Right cardiac atrium (tissue), 5 donors: ENCODE results near the gene F12. TPM values are rescaled to one million over a fixed set of nuclear protein-coding genes. Genes with fewer than 3 reads are reported as not detected.

ENCODE experiments used
- ATAC-seq, 2 donors: fragments of 200-7000 bp; cut with Tn5 transposase; one replicate each; pipeline versions ENCODE4 v1.8.0 to v1.9.1; 2020; ENCODE audit warnings: moderate library complexity in 2 of 2, mild to moderate bottlenecking in 1 of 2
- DNase-seq, 3 donors: peaks; one replicate each; pipeline ENCODE4 v3.0.0-alpha.2; 2020
- H3K27ac ChIP-seq: one replicate; pipeline ENCODE4 v1.5.1; 2013; ENCODE audit warnings: mild to moderate bottlenecking, low read length, control low read depth, moderate library complexity
- H3K27me3 ChIP-seq: one replicate; pipeline ENCODE4 v1.6.1; 2013; ENCODE audit not compliant: control insufficient read depth, insufficient read depth
- H3K4me1 ChIP-seq: one replicate; pipeline ENCODE4 v1.6.1; 2013; ENCODE audit warnings: low read length; ENCODE audit not compliant: control insufficient read depth, insufficient read depth
- H3K4me3 ChIP-seq: one replicate; pipeline ENCODE4 v1.5.1; 2013; ENCODE audit warnings: low read length, control low read depth
- H3K9me3 ChIP-seq: one replicate; pipeline ENCODE4 v1.6.1; 2013; ENCODE audit warnings: low read length; ENCODE audit not compliant: control insufficient read depth
- WGBS: extraction: QIAGEN DNeasy Blood & Tissue Kit; methylation state at CpG from one replicate; pipeline ENCODE4 v1.1.7; 2013; 5-methylcytosine and 5-hydroxymethylcytosine counted together
- intact Hi-C, 4 donors: fragments of 100-400 bp; cut with DNase I; formaldehyde crosslinking; loops; one replicate each; pipeline versions ENCODE4 v1.11.0 to v1.14.0; 2022 to 2023
- polyA plus RNA-seq: library from polyadenylated mRNA; stranded (reverse); fragments of 200-250 nt; gene quantifications from one replicate; pipeline ENCODE4 v1.2.3, GENCODE V29; 2013
- total RNA-seq, 4 donors: library from RNA; stranded (reverse); fragmentation: NEBNext Ultra II Directional; extraction: Animal tissue kit (Norgen Biotek cat#: 25700); gene quantifications; one replicate each; pipeline ENCODE4 v1.2.1, GENCODE V29; 2021
- donor health status: healthy with polysubstance abuse.
- donor health status: DM: no; HTN: yes; CAD: no.
- donor health status: DM: no; HTN: no; CAD: no.
- donor health status: DM: no; HTN: yes; CAD: no; lungs with severe emphysema.
- donor health status: DM: yes; HTN: yes; CAD: no.

The F12 gene
- total and polyA plus RNA-seq, 5 donors: 0.17 to 0.34 (median 0.27) TPM

GRCh38 chr5:177392765-177393164 lies 16.6 kb downstream of the F12 start:
- 79% methylated on average over 5 of the region's 5 CpGs for WGBS
- intact Hi-C loops: loop anchor here in 3 of 4 donors (5.0 kb wide), 2 partner anchors 60 to 110 kb away; no protein-coding TSS in a partner anchor
- H3K27ac ChIP-seq: no peak overlapping the region
- H3K4me3 ChIP-seq: no peak overlapping the region
- DNase-seq (no peak), ATAC-seq (no peak)
- H3K27me3 ChIP-seq: no peaks in the 10 kb centered on the region
- H3K4me1 ChIP-seq: no peaks in the 10 kb centered on the region
- no peaks in the 10 kb centered on the region for H3K9me3 ChIP-seq

- H3K4me3 ChIP-seq: no peak overlapping the region
- DNase-seq: peak; percentile 72 to 88 (median 83)
- peak; percentile 81 to 84 for ATAC-seq
- no peaks in the 10 kb centered on the region for H3K9me3 ChIP-seq
- no peak overlapping the region for H3K27ac ChIP-seq
- 22% methylated on average over 13 of the region's 13 CpGs for WGBS
- H3K27me3 ChIP-seq: no peaks in the 10 kb centered on the region
- no peaks in the 10 kb centered on the region for H3K4me1 ChIP-seq
- intact Hi-C loops: loop anchor here in 3 of 4 donors (1.0 to 5.0 kb wide), 4 partner anchors 62 to 112 kb away; no protein-coding TSS in a partner anchor
Measured at GRCh38 chr5:177390363-177391300, 18.7 kb downstream of the F12 start.

- WGBS: 28% methylated on average over 21 of the region's 21 CpGs
Measured at GRCh38 chr5:177389241-177390169, 19.9 kb downstream of the F12 start.

GRCh38 chr5:177388521-177389052 lies 20.8 kb downstream of the F12 start:
- intact Hi-C loops: loop anchor here in 1 of 4 donors (5.0 kb wide), 1 partner anchor 114 kb away; no protein-coding TSS in a partner anchor
- no peak overlapping the region for H3K27ac ChIP-seq
- no peak for ATAC-seq

More at GRCh38 chr5:177389241-177390169, 19.9 kb downstream of the F12 start:
- Histone ChIP-seq H3K4me1 (no peaks in the 10 kb centered on the region), H3K27ac (no peak overlapping the region), H3K4me3 (no peak overlapping the region), H3K27me3 (no peaks in the 10 kb centered on the region), H3K9me3 (no peaks in the 10 kb centered on the region)
- intact Hi-C loops: loop anchor here (1.0 to 5.0 kb wide), 4 partner anchors 63 to 113 kb away; no protein-coding TSS in a partner anchor
- ATAC-seq: peak; percentile 20 to 26
- peak in 2 of 3 donors; percentile 40 to 64 for DNase-seq

GRCh38 chr5:177387405-177387804 lies 22.0 kb downstream of the F12 start:
- no peaks in the 10 kb centered on the region for H3K27me3 ChIP-seq
- H3K9me3 ChIP-seq: no peaks in the 10 kb centered on the region
- intact Hi-C loops: loop anchor here in 1 of 4 donors (5.0 kb wide), 1 partner anchor 115 kb away; no protein-coding TSS in a partner anchor
- ATAC-seq (no peak), DNase-seq (no peak)
- H3K4me1 ChIP-seq: no peaks in the 10 kb centered on the region
- H3K4me3 ChIP-seq: no peak overlapping the region
- WGBS: 86% methylated on average over 14 of the region's 14 CpGs
- no peak overlapping the region for H3K27ac ChIP-seq

More at GRCh38 chr5:177388521-177389052, 20.8 kb downstream of the F12 start:
- H3K4me1 ChIP-seq: no peaks in the 10 kb centered on the region
- no peak overlapping the region for H3K4me3 ChIP-seq
- no peak for DNase-seq
- H3K27me3 ChIP-seq: no peaks in the 10 kb centered on the region
- H3K9me3 ChIP-seq: no peaks in the 10 kb centered on the region
- 90% methylated on average over 10 of the region's 10 CpGs for WGBS

GRCh38 chr5:177386542-177386941 lies 22.8 kb downstream of the F12 start:
- no peaks in the 10 kb centered on the region for H3K4me1 ChIP-seq
- H3K27me3 ChIP-seq: no peaks in the 10 kb centered on the region
- H3K4me3 ChIP-seq: no peak overlapping the region
- no peak overlapping the region for H3K27ac ChIP-seq
- WGBS: 87% methylated on average over 8 of the region's 8 CpGs
- ATAC-seq (no peak), DNase-seq (no peak)
- no peaks in the 10 kb centered on the region for H3K9me3 ChIP-seq
- intact Hi-C loops: loop anchor here in 1 of 4 donors (5.0 kb wide), 1 partner anchor 116 kb away; no protein-coding TSS in a partner anchor

GRCh38 chr5:177385720-177386119 lies 23.6 kb downstream of the F12 start:
- H3K27me3 ChIP-seq: no peaks in the 10 kb centered on the region
- no peak for DNase-seq
- WGBS: 65% methylated on average over 11 of the region's 11 CpGs
- no peaks in the 10 kb centered on the region for H3K9me3 ChIP-seq
- no peak overlapping the region for H3K4me3 ChIP-seq
- no peaks in the 10 kb centered on the region for H3K4me1 ChIP-seq
- ATAC-seq: no peak
- intact Hi-C loops: loop anchor here in 1 of 4 donors (5.0 kb wide), 1 partner anchor 117 kb away; no protein-coding TSS in a partner anchor
- no peak overlapping the region for H3K27ac ChIP-seq

GRCh38 chr5:177384134-177384533 lies 25.2 kb downstream of the F12 start, which contains the start of gene SLC34A1:
TSS of gene SLC34A1 (plus strand) at chr5:177384434. CDS start at chr5:177385742, 1,308 bp downstream.
- no peak for ATAC-seq
- intact Hi-C loops: no loop called here
- H3K4me1 ChIP-seq: no peaks in the 10 kb centered on the region
- no peak for DNase-seq
- H3K4me3 ChIP-seq: no peak within 1 kb of the TSS
- H3K27me3 ChIP-seq: no peaks in the 10 kb centered on the region
- WGBS: 63% methylated on average over 4 of the region's 4 CpGs
- H3K9me3 ChIP-seq: no peaks in the 10 kb centered on the region
- no peak within 1 kb of the TSS for H3K27ac ChIP-seq

GRCh38 chr5:177383181-177383580 lies 26.2 kb downstream of the F12 start:
- ATAC-seq (no peak), DNase-seq (no peak)
- Histone ChIP-seq H3K4me1 (no peaks in the 10 kb centered on the region), H3K9me3 (no peaks in the 10 kb centered on the region), H3K4me3 (no peak overlapping the region), H3K27me3 (no peaks in the 10 kb centered on the region), H3K27ac (no peak overlapping the region)
- intact Hi-C loops: no loop called here
- WGBS: 88% methylated on average over 9 of the region's 9 CpGs

- WGBS: 19% methylated on average over 11 of the region's 11 CpGs
- intact Hi-C loops: no loop called here
- no peaks in the 10 kb centered on the region for H3K27me3 ChIP-seq
- no peaks in the 10 kb centered on the region for H3K4me1 ChIP-seq
- ATAC-seq (peak; percentile 21 to 33), DNase-seq (peak in 2 of 3 donors; percentile 65 to 70)
- no peak overlapping the region for H3K4me3 ChIP-seq
- no peaks in the 10 kb centered on the region for H3K9me3 ChIP-seq
- no peak overlapping the region for H3K27ac ChIP-seq
Measured at GRCh38 chr5:177382423-177383029, 26.8 kb downstream of the F12 start.
